ELR (cell line): ENCODE results near the gene MAMLD1.
"Not testable (repeated sequence)": the region's sequence is repeated elsewhere in the genome, so short reads cannot be mapped to it uniquely, and the experiment has no call there.

Source experiments
- DNase-seq: peaks from one replicate; pipeline ENCODE4 v3.0.0-alpha.2; 2015; ENCODE audit warnings: low read depth

The MAMLD1 gene, protein sequence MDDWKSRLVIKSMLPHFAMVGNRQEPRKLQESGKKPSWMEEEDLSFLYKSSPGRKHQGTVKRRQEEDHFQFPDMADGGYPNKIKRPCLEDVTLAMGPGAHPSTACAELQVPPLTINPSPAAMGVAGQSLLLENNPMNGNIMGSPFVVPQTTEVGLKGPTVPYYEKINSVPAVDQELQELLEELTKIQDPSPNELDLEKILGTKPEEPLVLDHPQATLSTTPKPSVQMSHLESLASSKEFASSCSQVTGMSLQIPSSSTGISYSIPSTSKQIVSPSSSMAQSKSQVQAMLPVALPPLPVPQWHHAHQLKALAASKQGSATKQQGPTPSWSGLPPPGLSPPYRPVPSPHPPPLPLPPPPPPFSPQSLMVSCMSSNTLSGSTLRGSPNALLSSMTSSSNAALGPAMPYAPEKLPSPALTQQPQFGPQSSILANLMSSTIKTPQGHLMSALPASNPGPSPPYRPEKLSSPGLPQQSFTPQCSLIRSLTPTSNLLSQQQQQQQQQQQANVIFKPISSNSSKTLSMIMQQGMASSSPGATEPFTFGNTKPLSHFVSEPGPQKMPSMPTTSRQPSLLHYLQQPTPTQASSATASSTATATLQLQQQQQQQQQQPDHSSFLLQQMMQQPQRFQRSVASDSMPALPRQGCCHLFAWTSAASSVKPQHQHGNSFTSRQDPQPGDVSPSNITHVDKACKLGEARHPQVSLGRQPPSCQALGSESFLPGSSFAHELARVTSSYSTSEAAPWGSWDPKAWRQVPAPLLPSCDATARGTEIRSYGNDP

DNA sequence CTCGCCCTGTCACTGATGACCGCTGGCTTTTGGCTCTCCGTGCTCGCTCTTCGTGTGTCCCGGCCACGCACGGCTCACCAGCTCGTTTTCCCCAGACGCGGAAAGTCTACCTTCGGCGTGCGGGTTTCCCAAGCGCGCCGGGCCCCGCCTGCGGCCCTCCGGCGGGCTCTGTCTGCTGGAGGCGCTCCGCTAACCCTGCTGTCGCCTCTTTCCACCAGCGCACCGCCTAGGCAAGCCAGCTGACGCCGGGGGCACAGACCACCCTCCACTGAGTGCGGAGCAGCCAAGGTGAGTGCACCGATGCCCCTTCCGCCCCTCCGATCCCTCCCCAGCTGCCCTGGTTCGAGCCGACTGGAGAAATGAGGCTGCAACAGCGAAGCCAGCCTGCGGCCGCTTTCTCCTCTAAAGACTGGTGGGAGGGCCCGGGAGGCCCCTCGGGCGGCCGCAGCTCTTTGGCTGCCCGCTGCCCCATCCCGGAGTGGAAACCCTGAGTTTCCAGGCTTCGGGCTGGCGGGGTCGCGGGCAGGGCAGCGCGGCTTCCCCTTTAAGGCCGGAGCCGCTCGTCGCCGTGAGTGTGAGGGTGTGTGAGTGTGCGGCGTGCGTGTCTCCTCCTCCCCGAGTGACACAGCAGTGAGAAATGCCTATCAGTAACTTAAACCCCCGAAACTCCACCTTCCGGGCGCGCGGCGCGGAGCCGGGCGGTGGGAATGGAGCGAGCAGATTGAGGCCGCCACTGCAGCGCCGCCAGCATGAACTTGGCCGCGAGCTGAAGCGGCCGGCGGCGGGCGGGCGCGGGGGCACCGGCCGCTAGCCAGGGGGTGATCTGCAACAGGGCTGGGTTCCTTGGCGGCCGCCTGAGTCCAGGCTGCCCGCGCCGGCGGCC, at the start of gene MAMLD1:
Gene MAMLD1, plus strand, starts transcription at position 719 of the 883 bp plus-strand sequence. CDS start 82,200 bp downstream, outside the sequence.
- peak; percentile 85 for DNase-seq

DNA sequence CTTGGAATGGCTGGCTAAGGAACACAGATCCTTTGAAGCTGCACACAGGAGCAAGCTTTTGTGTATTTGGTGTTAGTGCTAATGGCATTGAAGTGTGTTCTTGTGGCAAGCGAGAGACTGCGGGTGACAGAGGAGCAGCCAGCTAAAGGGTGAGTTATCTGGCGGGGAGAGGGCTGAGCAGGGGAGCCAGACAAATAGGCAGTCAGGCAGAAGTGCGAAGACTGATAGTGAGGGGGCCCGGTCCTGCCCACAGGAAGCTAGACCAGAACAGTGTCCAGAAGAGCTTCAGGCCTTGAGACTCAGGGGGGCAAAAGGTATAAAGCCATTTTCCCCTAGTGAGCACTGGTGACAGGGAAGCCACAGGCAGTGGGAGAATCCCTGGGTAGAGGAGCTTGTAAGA, 49.6 kb upstream of the MAMLD1 start:
- no peak for DNase-seq

DNA sequence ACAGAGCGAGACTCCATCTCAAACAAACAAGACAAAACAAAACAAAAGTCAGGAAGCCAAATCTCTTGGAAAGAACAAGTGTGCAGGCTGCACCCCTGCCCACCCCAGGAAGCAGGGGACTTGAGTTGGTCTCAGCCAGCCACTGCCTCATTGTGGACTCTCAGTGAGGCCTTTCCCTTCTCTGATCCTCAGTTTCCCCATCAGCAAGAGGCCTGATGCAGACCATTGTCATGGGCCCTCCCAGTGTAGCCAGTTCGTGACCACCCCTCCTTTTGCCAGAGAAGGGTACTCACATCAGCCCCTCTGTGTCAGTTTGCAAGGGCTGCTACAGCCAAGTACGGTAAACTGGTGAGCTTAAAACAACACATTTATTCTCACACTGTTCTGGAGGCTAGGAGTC, 48.9 kb upstream of the MAMLD1 start:
- no peak for DNase-seq

DNA sequence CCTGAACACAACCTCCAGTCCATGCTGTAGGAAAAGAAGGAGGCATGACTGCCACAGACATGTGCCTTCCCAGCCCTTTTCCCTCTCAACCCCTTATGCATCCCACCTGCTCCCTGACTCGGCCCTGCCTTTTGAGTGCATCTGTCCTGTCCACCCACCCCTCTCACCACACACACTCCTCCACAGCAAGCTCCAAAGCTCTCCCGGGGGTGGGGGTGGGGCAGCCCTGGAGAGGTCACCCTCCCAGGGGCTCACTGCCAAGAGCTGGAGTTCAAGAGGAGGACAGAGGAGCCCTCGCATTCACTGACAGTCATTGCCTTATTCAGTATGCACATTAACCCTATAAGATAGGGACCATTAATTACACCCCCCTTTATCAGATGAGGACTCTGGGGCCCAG, 46.6 kb upstream of the MAMLD1 start:
- DNase-seq = no peak

DNA sequence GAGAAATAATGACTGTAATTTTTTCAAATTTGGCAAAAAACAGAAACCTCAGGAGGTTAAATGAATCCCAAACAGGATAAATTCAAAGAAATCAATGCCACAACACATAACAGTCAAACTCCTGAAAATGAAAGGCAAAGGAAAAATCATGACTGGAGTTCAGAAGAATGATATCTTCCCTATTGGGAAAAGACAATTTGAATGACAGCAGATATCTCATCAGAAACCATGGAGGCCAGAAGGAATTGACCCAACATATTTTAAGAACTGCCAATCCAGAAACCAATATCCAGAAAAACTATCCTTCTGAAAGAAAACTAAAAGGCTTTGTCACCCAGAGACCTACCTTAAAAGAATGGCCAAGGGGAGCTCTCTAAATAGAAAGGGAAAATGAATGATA, 40.1 kb upstream of the MAMLD1 start:
- DNase-seq = no peak

DNA sequence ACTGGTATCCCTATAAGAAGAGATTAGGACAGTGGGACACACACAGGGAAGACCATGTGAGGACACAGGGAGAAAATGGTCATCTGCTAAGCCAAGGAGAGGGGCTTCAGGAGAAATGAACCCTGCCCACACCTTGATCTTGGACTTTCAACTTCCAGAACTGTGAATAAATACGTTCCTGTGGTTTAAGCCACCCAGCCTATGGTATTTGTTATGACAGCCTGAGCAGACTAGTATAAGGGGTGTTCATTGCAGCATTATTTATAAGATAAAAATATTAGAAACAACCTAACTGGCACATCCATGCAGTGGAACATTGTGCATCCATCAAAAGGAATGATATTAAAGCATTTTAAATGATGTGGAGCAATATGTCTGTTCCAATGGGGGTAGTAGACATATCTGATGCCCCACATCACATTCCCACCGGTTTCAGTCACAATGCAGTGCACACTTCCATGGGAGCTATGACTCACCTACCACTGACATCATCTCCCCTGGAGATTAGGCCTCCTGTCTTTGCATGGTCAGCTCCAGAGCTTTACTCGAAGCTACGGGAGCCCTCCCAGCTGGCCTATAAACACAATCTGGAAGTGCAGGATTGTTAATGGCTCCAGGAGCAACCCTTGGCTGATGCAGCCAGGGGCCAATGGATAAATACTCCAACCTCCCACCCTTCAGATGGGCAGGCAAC, 38.9 kb upstream of the MAMLD1 start:
- peak; percentile 87 for DNase-seq

DNA sequence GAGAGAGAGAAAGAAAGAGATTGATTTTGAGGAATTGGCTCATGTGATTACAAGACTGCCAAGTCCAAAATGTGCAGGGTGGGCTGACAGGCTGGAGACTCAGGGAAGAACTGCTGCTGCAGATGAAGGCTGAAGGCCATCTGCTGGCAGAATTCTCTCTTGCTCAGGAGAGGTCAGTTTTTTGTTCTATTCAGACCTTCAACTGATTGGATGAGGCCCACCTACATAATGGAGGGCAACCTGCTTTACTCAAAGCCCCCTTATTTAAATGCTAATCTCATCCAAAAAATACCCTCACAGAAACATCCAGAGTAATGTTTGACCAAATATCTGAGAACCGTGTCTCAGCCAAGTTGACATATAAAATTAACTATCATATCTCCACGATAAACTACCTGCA, 38.2 kb upstream of the MAMLD1 start:
- DNase-seq = peak; percentile 10

DNA sequence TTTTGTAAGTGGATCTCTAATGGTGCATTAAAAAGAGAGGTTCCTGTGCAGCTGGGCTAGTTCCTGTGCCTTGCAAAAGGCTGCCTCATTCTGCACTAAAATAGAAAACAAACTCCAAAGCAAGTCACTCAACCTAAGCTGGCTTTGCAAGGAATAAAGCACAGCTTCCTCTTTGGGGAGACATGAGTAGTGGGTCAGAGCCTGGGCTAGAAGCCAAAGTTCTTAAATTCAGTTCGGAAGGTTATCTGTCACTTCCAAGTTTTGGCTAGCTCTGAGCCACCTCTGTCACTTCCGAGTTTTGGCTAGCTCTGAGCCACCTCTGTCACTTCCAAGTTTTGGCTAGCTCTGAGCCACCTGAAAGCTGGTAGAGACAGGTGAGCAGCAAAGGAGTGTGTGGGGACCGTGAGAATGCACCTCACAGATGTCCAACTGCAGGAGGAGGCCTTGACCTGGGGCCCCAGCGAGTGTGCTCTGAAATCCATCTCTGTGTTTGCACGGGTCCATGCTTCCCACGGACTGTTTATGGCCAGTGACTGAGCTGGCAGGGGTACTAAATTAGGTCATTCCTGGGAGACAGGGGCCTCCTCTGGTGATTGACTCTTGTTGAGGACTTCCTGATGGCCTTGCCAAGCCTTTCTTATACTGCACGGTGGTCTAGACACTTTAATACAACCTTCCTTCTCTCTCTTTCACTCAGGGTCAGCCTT, 36.4 kb upstream of the MAMLD1 start:
- no peak for DNase-seq

DNA sequence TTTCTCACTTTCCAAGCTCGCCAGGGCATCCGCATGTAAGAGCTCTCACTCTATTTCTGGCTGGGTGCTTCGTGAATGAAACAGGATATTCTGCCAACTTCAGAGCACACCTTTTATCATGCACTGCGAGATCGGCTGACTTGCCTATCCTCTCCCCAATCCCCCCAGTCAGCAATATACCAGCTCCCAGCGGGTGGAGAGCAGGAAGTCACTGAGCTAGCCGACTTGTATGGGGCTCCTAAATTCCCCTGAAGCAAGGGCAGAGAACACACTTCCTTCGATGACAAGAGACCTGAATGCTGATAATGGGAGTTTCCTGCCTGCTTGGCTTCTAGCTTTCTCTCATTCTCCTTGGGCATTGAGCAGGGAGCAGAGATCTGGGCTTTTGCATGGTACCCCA, 33.8 kb upstream of the MAMLD1 start:
- no peak for DNase-seq

DNA sequence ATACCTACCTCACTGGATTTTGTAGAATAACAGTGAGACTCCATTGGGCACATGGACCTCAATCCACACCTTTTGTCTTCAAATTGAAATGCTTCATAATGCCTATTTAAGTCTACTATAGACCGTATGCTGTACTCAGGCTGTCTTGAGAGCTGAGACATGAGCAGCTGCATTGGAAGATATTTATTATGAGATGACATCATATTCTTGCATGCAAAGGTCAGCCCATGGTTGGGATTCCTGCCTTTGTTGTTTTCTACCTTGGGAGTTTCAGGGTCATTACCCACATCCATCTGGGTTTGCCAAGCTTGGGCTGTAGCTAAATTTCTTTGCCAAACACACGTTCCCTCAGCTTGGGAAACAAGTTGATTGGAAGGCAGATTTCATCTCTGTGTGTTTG, 33.2 kb upstream of the MAMLD1 start:
- no peak for DNase-seq

DNA sequence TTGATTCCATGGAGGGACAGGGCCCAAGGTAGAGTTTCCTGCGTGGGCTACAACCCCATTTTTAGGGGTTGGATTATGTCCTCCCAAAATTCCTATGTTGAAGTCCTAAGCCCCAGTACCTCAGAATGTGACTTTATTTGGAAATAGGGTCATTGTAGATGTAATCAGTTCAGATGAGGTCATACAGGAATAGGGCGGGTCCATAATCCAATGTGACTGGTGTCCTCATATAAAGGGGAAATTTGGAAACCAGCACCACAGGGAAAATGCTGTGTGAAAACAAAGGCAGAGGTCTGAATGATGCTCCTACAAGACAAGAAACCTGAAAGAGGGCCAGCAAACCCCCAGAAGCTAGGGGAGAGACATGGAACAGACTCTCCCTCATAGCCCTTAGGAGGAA, 31.1 kb upstream of the MAMLD1 start:
- DNase-seq = no peak

DNA sequence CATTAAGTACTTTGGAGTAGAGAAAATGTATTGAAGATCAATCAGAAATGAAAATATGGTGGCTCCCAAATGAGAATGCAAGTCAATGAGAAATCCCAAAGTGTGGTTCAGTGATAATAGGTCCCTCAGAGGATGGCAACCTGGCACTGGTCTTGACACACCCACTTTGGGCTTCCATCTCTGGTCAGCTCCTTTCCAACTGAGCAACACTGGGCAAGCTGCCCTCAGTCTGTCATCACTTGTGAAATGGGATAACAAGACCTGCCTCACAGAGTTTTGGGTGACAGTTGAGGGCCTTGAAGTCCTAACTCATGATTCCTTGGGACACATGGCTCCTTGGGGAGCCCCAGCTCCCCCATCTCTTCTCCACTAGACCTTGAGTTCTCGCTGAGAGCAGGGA, 29.0 kb upstream of the MAMLD1 start:
- no peak for DNase-seq

DNA sequence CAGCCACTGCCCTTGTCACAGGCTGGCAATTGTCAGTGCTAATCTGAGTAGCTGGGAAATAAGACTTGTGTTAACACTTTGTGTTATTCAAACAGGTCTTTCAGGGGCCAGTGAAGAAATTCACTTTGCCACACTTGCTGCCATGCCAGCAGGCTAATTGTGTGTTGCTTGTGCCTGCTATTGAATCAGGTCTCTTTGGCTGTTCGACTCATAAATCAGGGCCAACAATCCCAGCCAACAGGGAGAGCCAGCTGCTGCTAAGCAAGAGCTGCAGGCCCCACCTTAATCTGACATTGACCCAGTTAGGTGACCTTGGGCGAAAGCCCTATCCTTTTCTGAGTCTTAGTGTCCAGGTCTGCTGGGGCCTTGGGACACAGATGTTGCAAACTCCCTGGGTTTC, 28.1 kb upstream of the MAMLD1 start:
- DNase-seq = no peak

DNA sequence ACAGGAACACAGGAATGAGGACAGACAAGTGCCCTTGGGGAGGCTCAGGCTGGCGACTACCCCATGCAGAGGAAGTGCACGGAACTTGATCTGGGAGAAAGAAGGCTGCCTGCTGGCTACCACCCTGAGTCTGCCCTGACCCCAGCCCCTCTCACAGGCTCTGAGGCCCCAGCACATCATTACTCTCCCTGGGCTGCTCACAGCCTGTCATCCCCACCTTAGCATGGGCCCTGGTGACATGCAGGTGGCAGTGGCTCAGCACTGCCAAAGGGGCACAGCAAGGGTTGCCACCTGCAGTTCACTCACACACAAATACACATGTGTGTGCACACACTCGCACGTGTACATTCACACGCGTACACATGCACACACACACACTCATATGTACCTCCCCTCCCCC, 26.1 kb upstream of the MAMLD1 start:
- no peak for DNase-seq

DNA sequence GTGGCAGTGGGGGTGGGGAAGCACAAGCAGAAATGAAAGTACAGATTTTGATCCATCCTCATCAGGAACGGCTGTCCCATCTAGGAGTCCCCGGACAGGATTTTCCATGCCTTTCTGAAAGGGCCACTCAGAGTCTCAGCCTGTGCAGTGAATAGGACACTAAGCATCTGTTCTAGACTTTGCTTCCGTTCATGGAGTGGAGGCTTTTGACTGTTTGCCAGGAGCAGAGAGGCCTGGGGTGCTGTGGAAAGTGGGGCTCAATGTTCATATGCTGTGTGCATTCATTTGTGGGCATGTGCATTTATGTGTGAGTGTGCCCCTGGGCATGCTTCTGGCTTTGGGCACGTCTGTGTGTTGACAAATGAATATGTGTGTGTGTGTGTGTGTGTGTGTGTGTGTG, 25.6 kb upstream of the MAMLD1 start:
- DNase-seq = no peak

DNA sequence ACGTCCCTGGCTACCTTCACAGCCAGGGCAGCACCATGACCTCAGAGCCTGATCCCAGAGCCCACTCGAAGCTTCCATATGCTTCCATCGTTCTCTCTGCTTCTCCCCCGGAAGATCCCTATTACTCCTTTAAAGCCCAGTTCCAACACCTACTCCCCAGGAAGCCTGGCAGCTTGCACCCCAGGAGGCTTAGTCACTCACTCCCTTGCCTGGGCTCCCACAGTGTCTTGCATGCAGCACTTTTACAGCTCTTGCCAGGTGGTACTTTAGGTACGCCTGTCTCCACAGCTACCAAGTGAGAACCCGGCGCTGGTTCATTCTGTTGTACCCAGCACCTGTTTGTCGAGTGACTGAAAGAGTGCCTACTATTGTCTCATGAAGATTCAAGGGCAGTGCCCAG, 24.5 kb upstream of the MAMLD1 start:
- no peak for DNase-seq

DNA sequence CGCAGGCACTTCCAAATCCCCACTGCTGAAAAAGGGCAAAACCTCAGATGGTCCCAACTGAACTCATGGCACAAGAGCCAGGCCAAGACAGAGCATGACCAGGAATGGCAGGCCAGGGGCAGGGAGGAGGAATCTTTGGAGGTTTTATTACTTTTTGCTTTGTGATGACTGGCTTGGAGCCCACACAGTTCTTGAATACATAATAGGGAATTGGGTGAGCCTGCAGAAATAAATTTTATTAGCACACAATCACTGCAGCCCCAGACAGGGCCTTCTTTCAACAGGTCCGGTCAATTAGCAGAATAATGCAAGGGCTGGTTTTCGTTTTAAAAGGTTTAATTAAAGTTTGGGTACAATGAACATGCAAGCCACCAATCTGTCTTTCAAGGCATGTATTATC, 23.4 kb upstream of the MAMLD1 start:
- no peak for DNase-seq

DNA sequence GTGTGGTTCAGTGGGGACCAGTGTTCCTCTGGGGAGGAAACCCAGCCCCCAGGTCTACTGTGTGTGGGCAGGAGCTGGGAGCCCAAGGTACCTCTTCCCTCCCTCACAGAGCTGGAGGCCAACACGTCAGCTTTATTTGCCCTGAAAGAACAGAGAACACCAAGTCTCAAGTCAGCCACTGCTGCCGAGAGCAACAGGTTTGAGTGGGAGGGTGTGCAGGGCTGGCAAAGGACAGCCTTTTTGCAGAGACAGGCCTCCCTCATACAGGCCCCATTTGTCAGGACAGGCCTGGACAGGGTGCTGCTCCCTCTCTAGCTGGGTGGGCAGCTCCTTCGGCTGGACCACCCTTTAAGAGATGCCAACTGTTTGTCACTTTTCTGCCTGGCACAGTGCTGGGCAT, 22.8 kb upstream of the MAMLD1 start:
- DNase-seq = not testable (repeated sequence)

DNA sequence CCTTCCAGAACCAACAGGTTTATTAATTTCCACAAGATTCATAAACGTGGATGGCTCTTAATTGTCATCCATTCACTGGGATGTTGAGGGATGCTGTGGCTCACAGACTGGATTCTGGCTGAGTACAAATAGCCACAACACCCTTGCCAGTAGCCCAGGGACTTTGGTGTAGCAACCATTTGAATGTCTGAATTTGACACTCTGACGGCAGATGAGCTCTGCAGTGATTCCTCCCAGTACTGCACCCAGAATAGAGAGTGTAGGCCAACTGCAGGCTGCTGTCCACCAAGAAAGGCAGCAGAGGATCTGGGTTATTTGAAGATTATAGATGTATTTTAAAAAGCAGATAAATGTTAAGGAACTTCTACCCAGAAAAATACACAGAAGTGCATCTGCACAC, 15.6 kb upstream of the MAMLD1 start:
- no peak for DNase-seq

DNA sequence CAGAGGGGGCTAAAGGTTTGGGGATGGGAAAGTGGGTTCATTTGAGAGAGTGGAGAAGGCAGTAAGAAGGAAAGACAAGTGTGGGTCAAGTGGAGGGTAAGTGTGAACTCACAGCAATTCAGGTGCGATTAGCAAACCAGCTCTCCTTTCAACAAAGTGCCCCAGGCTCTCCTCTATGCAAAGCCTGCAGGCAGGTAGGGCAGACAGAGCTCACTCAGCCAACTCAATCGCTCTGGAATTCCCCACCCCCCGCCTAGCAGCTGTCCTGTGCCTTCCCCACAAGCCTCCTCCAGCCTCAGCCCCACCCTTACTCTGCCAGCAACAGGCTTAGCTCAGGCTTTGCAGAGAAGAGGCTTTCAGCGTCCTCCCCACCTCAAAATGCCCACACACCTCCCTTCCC, 14.8 kb upstream of the MAMLD1 start:
- no peak for DNase-seq

DNA sequence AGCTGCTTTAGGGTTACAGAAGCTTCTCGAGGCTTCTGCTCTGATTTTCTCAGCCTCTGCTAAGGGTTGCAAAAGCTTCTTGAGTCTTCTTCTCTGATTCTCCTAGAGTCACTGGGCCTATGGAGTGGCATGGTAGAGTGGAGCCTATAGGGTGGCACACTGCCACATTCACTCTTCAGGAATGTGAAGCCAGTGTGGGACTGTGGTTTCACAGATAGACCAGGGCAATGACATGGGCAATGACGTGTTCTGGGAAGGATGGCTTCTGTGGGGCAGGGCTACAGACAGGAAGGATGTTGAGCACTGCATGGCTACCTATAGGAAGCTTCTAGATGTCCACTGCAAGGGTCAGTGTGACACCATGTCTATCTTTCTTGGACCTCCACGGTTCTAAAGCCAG, 11.0 kb upstream of the MAMLD1 start:
- DNase-seq = peak; percentile 64
